NCI-H510A treated with DMSO at 0.1 percent for 48 hours (cell line): ENCODE results near the gene PGLYRP3.

Source experiments
- DNase-seq: peaks from one replicate; lab custom pipeline; 2025; lab: John Stamatoyannopoulos, UW

The PGLYRP3 gene

DNA sequence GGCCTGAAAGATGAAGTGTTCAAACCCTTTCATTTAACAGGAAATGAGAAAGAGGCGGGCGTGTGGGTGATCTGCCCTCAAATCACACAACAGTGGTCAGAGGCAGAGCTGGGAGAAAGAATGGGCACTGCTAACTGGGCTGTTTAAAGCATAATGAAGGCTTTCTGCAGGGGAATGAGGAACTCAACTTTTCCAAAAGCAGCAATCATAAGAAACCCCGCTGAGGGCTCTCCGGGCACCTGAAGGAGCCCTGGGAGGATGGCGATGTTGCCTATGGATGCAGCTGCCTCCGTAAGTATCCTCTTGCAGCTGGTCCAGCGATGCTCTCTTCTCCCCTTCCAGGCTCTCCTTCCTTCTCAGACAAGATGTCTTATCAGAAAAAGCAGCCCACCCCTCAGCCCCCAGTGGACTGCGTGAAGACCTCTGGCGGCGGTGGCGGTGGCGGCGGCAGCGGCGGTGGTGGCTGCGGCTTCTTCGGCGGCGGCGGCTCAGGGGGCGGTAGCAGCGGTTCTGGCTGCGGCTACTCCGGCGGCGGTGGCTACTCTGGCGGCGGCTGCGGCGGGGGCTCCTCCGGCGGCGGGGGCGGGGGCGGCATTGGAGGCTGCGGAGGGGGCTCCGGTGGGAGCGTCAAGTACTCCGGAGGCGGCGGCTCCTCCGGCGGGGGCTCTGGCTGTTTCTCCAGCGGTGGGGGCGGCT is 52.0 kb downstream of the PGLYRP3 start:
- no peak for DNase-seq

GRCh38 chr1:153259387-153259786 is 53.4 kb downstream of the PGLYRP3 start, which contains the start of gene LORICRIN:
Gene LORICRIN (plus strand): TSS chr1:153259687. CDS start chr1:153260950, 1,263 bp downstream.
- DNase-seq: no peak

- DNase-seq: no peak
Measured at GRCh38 chr1:153253693-153254092, 59.1 kb downstream of the PGLYRP3 start.

GRCh38 chr1:153253076-153253475 is 59.7 kb downstream of the PGLYRP3 start:
- no peak for DNase-seq

- no peak for DNase-seq
Measured at GRCh38 chr1:153251988-153252387, 60.8 kb downstream of the PGLYRP3 start.

GRCh38 chr1:153251562-153251961 is 61.2 kb downstream of the PGLYRP3 start:
- DNase-seq: no peak

DNA sequence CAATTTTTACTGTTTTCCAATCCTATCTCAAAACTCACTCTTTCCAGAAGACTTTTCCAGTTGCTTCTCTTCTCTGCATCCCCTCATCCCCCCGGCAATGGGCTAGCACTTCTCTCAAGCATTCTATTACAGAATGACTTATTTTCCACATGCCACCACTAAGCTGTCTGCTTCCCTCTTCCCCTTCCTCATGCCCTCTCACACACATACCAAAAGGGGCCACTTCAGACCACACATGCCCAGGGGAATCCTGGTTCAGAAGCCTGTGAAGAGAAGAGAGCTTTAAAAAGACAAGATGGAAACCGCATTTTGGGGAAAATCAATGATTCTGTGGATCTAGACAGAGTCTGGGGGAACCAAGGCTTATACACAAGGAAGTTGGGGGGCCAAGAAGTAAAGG is 61.7 kb downstream of the PGLYRP3 start:
- no peak for DNase-seq

DNA sequence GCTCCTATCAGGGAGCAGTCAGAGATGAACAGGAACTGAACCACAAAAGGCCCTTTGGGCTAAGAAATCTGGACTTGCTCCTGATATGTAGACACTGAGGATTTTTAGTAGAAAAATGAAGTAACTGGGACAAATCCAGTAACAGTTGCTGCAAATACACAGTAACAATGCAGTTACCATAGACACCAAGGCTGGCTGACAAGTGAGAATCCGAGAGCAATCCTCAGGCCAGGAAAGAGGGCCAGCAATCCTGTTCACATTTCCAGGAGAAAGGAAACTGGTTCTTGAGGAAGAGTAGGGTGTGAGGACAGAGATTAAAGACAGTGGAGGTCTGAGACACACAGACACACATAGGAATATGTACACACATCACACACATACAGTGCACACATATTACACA is 62.6 kb downstream of the PGLYRP3 start:
- no peak for DNase-seq

GRCh38 chr1:153248176-153248879 is 64.4 kb downstream of the PGLYRP3 start:
- no peak for DNase-seq
